D721Med (cell line): Measurements from ENCODE around the gene PIMREG.

Source experiments
- DNase-seq: peaks from one replicate; pipeline ENCODE4 v3.0.0; 2011; ENCODE audit warnings: low spot score; ENCODE audit not compliant: insufficient read length
- FAIRE-seq: peaks from 2 replicates; lab custom pipeline; 2011; peaks lifted over from hg19 to GRCh38; lab: Jason Lieb, UNC
- TF ChIP-seq, protein P1 (sequence below): IDR thresholded peaks from 2 replicates; pipeline ENCODE4 v1.5.1; 2012; ENCODE audit warnings: mild to moderate bottlenecking, control low read depth; ENCODE audit not compliant: insufficient read depth; ENCODE audit errors: missing control alignments

PIMREG gene

DNA sequence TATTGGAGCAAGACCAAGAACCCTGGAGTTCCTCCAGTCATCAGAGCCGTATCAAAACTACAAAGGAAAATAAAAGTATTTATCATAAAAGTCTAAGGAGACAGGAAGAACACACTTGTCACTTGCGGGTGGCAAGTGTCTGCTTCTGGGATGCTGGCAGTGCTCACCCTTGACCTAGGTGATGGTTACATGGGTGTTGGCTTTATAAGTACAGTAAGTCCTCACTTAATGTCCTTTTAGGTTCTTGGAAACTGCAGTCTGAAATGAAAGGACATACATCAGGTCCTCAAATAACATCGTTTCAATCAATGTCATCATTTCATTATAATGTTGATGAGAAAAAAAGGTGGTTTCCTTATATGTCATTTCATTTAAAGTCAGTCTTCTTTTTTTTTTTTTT is 6.3 kb upstream of the PIMREG start:
- no peak for DNase-seq
- no peak for FAIRE-seq
- TF ChIP-seq, protein P1, sequence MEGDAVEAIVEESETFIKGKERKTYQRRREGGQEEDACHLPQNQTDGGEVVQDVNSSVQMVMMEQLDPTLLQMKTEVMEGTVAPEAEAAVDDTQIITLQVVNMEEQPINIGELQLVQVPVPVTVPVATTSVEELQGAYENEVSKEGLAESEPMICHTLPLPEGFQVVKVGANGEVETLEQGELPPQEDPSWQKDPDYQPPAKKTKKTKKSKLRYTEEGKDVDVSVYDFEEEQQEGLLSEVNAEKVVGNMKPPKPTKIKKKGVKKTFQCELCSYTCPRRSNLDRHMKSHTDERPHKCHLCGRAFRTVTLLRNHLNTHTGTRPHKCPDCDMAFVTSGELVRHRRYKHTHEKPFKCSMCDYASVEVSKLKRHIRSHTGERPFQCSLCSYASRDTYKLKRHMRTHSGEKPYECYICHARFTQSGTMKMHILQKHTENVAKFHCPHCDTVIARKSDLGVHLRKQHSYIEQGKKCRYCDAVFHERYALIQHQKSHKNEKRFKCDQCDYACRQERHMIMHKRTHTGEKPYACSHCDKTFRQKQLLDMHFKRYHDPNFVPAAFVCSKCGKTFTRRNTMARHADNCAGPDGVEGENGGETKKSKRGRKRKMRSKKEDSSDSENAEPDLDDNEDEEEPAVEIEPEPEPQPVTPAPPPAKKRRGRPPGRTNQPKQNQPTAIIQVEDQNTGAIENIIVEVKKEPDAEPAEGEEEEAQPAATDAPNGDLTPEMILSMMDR = no peak

GRCh38 chr17:6439951-6440350 is 4.3 kb upstream of the PIMREG start:
- TF ChIP-seq, protein P1 = no peak
- no peak for DNase-seq
- no peak for FAIRE-seq

DNA sequence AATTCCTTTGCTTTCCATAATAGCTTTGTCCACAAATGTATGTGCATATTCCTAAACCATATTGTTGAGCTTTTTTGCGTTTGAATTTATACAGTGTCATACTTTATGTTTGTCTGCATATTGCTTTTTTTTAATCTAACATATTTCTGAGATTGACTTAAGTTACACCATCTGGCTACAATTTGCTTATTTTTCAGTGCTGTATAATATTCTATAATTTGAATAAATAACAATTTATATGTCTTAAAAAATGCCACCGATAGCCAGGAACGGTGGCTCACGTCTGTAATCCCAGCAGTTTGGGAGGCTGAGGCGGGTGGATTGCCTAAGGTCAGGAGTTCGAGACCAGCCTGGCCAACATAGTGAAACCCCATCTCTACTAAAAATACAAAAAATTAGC is 1.5 kb upstream of the PIMREG start:
- no peak for DNase-seq
- no peak for FAIRE-seq
- TF ChIP-seq, protein P1 = no peak

GRCh38 chr17:6444571-6445335 is 498 bp downstream of the PIMREG start:
- TF ChIP-seq, protein P1 = no peak
- DNase-seq (no peak), FAIRE-seq (no peak)

DNA sequence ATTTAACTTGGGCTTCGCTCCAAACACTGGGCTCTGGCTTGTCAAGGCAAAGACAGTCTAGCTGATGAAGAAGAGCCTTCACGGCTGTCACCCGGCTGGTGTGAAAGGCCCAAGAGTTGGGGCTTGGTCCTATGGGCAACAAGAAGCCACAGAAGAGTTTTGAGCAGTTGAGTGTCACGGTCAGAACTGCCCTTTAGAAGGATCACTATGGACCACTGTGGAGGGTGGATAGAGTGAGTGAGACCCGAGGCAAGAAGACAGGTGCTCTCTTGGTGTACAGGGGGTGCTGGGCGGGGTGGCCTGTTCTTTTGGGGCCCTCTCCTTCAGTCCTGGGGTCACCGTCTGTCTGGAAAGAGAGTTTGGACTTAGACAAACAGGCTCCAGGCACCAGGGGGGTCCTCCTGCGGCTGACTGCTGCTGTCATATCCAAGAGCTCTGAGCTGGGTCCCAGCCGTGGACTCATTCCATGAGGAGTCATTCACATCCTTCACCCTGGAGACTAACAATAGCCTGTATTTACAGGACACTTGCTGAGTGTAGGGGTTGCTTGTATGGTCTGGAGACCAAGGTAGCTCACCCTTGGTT is 2.4 kb downstream of the PIMREG start:
- FAIRE-seq (no peak), DNase-seq (no peak)
- TF ChIP-seq, protein P1 = no peak

GRCh38 chr17:6448473-6448872 is 4.2 kb downstream of the PIMREG start:
- FAIRE-seq (no peak), DNase-seq (no peak)
- TF ChIP-seq, protein P1 = no peak

DNA sequence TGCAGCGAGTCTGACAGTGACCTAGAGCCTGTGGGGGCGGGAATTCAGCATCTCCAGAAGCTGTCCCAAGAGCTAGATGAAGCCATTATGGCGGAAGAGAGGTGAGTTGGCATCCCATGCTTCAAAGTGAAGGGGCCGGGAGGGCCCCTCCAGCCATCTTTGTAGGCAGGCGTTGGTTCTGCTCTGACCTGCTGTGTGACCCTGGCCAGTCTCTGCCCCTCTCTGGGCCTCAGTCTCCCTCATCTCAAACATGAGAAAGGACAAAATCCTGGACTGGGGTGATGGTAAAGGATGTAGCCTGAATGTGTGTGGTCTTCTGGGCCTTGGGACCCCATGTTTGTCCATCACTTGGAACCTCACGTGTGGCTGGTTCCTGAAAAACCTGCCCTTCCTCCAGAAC is 5.1 kb downstream of the PIMREG start:
- no peak for FAIRE-seq
- TF ChIP-seq, protein P1 = no peak
- no peak for DNase-seq
